MM.1S (cell line): ENCODE data around the gene LCLAT1.

Source experiments
- CTCF ChIP-seq: fragments of 300-600 bp; sonication (generic); IDR thresholded peaks from 2 replicates; pipeline ENCODE4 v1.5.1; 2016; ENCODE audit warnings: antibody characterized with exemption, low read length, mixed read lengths
- EZH2 ChIP-seq: fragments of 300-600 bp; sonication (generic); optimal IDR thresholded peaks from 2 replicates; pipeline ENCODE3; 2017; ENCODE audit warnings: low read depth, mild to moderate bottlenecking, antibody characterized with exemption, low read length, mixed read lengths
- EZH2phosphoT487 ChIP-seq: fragments of 300-600 bp; sonication (generic); IDR thresholded peaks from 2 replicates; pipeline ENCODE4 v1.6.1; 2018; ENCODE audit warnings: antibody characterized with exemption, low read length

DNA sequence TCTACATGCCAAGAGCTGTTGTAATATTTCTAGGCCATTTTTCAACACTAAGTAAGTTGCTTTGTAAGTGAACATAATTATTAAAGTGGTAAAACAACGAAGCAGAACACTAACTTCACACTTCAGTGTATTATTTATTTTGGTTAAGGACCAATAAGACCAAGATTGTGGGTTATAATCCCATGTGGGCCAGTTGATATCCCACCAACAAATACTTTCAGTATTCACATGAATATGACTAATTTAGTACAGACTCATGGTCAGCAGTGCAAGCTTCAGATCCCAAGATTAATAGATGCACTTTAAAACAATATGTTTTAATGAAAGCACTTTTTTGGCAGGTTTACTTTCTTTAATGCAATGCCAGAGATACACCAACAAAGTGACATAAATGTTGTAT lies 154.3 kb downstream of the LCLAT1 start:
- TF ChIP-seq CTCF, result no peak
- TF ChIP-seq EZH2, result no peak
- TF ChIP-seq EZH2phosphoT487, result no peak
